HG02885 (cell line): Measurements from ENCODE around the gene MAST1.
"Not testable (repeated sequence)": the region's sequence is repeated elsewhere in the genome, so short reads cannot be mapped to it uniquely, and the experiment has no call there.

Experiments used
- ATAC-seq: cut with Tn5 transposase; IDR thresholded peaks from one replicate; pipeline ENCODE4 v1.9.1; 2021; ENCODE audit warnings: mild to moderate bottlenecking; ENCODE audit not compliant: unreplicated experiment, poor library complexity

MAST1 gene

DNA sequence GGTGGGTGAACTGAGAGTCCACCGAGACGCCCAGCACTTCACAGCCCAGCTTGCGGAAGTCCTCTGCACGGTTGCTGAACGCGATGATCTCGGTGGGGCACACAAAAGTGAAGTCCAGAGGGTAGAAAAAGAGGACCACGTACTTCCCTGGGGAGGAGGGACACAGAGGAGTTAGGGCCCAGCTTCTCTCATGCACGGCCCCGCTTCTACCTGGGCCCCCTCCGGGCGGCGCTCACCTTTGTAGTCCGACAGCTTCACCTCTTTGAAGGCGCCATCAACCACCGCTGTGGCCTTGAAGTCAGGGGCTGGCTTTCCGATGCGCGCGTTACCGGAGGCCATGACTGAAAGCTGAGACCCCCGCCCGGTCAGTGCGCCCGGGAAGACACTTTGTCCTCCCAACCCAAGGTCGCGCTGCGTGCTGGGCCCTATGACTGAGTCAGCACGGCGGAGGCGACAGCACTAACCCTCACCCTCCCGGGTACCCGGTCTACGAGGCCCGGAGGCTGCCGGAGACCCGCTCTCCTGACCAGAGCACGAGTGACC lies 37.3 kb upstream of the MAST1 start:
- no peak for ATAC-seq

DNA sequence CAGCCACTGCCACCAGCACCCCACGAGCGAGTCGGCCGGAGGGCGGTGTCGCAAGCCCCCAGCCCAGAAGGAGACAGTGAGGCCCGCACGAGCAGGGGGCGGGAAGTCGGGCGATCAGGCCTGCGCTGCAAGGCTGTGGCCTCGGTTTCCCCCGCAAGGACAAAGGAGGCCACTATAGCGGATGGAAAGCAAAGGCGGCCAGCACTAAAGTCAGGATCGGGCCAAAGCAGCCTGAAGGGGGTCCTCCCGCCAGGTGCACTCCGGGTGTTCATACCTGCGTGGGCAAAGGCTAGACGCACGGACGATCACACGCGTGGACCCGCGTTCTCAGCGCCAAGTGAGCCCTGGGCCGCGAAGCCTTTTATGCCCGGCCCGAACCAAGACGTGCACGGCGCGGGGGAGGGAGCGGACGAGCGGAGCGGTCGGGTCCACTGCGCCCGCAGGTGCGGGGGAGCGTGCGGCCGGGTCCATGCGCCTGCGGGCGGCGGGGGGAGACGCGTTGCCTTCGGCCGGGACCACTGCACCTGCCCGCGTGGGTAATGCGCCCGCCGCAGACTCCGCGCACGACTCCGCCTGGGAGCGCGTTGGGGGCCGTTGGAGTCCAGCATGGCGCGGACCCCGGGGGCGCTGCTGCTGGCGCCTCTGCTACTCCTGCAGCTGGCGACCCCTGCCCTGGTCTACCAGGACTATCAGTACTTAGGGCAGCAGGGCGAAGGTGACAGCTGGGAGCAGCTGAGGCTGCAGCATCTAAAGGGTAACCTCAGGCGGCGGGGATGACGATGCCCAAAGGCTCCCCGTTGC lies 36.6 kb upstream of the MAST1 start, which contains the start of the genes PRDX2 and THSD8:
TSS of gene PRDX2 (minus strand) at position 335 of the 801 bp plus-strand sequence. CDS start 539 bp downstream, outside the sequence.
TSS of gene THSD8 (plus strand) at position 604 of the 801 bp plus-strand sequence. CDS start at position 607, 3 bp downstream.
- ATAC-seq = peak; percentile 59

DNA sequence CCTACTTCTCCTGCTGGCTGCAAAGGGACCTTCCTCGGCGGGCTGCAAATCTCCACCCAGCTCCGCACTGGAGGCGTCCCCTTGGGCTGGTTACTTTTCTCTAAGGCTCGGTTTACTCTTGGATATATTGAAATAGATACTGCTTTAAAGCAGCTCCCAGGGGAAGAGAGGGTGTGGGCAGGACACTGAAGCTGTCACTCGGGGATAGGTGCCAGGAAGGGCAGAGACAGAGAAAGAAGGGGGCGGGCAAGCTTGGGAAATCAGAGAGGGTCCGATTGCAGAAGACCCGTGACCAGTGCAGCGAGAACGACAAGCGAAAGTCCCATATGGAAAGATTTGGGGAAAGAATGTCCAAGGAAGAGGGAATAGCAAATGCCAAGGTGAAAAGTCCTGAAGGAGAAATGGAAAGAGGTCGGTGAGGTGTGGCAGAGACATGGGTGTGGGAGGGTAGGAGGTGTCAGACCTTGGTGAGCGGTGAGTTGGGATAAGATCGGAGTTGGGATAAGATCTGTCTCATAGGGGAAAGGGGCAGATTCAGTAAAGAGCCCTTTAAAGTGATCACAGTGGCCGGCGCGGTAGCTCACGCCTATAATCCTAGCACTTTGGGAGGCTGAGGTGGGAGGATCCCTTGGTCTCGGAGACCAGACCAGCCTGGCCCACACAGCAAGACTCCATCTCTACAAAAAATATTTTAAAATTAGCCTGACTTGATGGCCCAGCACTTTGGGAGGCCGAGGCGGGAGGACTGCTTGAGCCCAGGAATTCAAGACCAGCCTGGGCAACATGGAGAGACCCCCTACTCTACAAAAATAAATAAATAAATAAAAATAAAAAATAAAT lies 35.8 kb upstream of the MAST1 start:
- no peak for ATAC-seq

DNA sequence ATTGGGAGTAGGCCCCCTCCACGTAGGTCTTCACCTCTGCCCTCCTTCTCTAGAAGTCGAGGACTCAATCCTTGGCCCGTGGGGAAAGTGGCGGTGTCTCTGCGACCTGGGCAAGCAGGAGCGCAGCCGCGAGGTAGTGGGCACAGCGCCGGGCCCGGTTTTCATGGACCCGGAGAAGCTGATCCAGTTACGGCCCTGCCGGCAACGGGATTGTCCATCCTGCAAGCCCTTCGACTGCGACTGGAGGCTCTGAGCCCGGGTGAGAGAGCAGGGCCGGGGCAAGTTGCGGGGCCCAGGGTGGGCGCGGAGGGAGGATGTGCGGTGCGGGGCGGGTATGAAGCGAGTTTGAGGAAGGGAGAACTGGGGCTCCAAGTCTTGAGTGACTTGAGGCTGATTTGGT lies 34.3 kb upstream of the MAST1 start:
- no peak for ATAC-seq

DNA sequence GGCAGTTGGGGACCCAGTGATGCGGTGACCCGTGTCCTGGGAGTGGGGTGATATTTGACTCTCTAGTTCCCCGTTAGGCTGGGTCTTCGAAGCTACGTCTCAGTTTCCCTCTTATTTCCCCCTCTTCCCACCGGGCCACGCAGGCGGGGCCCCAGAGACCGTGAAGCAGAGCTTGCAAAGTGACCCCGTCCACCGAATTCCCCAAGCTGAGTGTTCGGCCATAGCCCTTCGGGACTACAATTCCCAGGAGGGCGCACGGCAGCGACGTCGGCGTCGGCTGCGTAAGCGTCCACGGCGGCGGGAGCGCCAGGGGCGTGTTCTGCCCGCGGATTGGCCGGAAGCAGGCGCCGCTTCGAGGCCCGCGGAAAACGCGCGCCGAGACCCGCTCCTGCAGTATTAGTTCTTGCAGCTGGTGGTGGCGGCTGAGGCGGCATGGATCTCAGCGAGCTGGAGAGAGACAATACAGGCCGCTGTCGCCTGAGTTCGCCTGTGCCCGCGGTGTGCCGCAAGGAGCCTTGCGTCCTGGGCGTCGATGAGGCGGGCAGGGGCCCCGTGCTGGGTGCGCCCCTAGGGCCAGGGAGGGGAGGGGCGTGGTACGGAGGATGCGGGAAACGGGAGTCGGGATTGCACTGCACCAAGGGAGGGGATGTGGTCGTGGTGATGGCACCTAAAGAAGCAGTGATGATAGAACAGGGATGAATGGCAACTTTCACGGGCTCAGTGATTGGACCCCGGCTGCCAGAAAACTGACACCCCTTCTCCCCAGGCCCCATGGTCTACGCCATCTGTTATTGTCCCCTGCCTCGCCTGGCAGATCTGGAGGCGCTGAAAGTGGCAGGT lies 31.9 kb upstream of the MAST1 start, which contains the start of gene RNASEH2A:
TSS of gene RNASEH2A (plus strand) at position 343 of the 840 bp plus-strand sequence. CDS start at position 433, 90 bp downstream.
- ATAC-seq = peak; percentile 83

DNA sequence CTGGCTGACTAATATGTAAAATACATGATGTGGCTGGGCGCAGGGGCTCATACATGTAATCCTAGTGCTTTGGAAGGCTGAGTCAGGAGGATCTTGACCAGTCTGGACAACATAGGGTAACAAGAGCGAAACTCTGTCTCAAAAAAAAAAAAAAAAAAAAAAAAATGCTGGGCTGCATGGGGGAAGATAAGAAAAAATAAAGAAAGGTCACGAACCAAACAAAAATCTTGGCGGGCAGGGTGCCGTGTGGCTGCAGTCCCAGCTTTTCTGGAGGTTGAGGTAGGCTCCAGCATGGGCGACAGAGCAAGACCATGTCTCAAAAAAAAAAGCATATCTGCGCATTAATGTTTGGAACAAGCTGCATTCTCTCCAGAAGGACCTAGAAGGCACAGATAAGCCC lies 23.2 kb upstream of the MAST1 start:
- no peak for ATAC-seq

DNA sequence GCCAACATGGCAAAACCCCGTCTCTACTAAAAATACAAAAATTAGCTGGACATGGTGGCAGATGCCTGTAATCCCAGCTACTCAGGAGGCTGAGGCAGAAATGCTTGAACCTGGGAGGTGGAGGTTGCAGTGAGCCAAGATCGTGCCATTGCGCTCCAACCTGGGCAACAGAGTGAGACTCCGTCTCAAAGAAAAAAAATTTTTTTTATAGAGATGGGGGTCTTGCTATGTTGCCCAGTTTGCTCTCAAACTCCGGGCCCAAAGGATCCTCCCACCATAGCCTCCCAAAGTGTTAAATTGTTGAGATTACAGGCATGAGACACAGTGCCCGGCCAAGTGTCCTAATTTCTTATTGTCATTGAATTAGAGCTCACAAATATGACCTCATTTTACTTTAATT lies 21.1 kb upstream of the MAST1 start:
- not testable (repeated sequence) for ATAC-seq

DNA sequence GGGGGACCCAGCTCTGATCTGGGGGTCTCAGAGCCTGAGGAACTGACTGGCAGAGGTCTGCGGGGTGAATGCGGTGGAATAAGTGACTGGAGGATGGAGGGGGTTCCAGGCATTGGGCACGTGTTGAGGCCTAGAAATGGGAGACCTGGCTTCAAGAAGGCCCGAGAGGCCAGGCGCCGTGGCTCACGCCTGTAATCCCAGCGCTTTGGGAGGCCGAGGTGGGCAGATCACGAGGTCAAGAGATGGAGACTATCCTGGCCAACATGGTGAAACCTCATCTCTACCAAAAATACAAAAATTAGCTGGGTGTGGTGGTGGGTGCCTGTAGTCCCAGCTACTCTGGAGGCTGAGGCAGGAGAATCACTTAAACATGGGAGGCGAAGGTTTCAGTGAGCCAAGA lies 20.5 kb upstream of the MAST1 start:
- ATAC-seq = not testable (repeated sequence)

DNA sequence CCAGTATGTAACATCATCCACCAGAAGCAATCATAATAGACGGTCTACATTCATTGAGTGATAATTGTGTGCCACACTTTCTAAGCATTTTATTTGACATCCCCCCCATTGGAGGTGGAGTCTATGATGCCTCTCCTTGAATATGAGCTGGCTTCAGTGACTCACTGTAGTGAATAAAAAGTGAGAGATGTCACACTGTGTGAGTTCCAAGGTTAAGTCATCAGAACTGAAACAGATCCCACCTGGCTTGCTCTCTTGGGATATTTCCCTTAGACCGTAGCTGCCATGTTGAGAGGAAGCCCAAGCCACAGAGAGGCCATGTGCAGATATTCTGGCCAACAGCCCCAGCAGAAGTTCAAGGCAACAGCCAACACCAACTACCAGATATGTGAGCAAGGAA lies 16.6 kb upstream of the MAST1 start:
- ATAC-seq = no peak

DNA sequence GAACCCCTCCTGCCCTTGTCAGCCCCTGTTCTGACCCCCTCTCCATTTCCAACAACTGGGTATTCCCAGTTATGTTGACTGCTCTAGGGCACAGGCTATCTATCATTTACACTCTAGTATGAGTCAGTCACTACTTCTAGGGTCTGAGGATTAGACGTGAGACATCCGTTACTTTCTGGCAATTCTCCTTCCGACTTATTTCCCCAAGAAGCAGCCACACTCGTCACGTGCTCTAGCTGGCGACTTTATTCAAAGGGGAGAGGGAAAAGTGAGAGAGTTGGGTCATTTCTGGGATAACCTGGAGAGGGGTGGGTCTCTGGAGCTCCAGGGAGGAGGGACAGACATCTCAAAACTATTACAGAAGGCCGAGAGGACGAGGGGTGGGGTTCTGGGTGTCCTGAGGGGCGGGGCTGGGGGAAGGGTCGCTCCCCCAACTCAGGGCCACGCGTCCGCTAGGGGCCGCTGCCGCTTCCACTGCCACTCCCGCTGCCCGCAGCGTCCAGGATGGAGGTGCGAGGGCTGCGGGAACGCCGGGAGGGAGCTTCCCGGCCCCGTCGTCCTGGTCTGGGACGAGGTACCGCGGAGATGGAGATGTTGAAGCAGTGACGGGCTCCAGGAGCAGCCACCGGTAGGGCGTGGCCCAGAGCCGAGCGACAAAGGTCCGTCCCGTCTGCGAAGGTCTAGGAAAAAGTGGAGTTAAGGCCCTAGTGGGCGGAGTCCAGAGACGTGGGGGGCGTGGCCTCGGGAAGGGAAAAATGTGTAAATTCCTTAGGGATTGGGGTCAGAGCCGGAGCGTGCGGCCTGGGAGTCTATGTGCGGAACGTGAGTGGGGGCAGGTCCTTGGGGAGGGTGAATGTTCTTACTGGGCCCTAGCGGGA lies 12.8 kb upstream of the MAST1 start:
- ATAC-seq = no peak

DNA sequence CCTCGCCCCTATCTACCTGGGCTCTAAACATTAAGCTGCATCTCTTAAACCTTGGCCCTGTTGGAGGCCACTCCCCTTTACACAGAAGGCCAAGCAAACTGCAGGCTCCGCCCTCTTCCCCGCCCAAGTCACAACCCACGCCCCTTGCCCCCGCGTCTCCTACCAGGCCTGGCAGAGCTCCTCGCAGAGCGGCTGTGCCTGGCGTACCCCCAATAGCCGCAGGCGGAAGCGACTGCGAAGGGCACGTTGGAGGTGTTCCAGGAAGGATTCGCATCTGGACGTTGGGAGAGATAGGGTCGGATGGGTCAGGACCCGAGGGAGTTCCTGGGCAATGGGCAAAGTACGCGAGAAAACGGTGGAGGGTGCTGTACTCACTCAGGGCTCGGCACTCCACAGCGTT lies 9.8 kb upstream of the MAST1 start:
- no peak for ATAC-seq

DNA sequence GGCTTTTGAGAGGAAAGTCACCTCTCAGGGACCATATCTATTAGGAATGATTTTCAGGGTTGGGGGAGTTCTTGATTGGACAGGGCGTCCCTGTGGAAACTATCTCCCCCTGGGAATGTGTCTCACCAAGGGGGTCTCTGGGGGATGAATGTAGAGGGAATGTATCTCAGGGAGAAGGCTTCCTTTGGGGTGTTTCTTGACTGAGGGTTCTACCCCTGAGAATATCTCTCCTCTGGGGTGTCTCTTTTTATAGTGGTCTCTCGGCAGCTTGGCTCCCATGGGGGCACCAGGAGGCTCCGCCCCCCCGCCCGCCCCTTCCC lies 4.9 kb upstream of the MAST1 start:
- no peak for ATAC-seq

DNA sequence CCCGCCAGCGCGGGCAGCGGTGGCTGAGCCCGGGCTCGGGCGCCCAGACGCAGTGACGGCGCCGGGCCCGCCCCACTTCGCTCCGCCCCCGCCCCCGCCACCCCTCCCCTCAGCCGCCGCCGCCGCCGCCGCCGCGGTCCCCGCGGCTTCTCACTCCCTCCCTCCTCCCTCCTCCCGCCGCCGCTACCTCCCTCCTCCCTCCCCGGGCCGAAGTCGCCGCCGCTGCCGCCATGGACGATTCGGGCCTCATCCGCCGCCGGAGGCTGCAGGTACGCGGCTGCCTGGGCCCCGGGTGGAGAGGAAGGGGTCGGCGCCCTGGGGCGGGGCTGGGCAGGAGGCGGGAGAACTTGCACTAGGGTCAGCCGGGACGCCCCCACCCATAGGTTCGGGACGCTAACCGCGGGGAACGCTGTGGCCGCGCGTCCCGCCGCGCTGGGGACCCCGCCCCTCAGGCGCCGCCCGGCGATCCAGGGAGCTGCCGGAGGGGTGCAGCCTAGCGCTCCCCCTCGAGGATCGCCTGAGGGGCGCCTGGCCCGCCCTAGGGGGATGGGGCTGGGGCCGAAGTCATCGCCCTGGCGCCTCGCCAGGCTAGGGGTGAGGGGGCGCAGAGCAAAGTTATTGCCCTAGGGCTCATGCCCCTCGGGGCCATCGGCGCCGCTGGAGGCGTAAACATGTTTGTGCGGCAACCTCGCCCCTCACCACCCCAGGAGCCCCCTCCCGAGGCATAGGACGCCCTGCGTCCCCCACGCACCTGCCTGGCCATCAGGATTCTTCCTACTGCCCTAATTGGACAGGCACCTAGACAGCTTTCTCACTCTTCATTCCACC lies 4.4 kb upstream of the MAST1 start:
- no peak for ATAC-seq

DNA sequence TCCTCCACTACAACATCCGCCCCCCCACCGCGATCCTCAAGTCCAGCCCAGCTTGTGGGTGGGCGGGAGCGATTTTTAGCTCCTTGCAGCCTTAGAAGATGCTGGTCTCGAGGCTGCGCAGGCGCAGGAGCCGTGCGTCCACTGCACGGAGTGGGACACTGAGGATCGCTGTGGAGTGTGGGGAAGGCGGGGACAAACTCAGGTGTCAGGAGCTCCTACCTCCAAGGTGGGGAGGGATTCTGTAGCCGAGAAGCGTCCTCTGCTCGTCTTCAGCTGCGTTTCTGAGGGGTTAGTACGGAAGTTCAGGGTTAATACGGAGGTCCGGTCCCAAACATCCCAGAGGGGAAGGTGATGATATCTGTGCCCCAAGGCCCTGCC lies 3.8 kb upstream of the MAST1 start, which contains the start of gene RTBDN:
TSS of gene RTBDN (minus strand) at position 14 of the 378 bp plus-strand sequence. CDS start 4,600 bp downstream, outside the sequence.
- ATAC-seq = no peak

DNA sequence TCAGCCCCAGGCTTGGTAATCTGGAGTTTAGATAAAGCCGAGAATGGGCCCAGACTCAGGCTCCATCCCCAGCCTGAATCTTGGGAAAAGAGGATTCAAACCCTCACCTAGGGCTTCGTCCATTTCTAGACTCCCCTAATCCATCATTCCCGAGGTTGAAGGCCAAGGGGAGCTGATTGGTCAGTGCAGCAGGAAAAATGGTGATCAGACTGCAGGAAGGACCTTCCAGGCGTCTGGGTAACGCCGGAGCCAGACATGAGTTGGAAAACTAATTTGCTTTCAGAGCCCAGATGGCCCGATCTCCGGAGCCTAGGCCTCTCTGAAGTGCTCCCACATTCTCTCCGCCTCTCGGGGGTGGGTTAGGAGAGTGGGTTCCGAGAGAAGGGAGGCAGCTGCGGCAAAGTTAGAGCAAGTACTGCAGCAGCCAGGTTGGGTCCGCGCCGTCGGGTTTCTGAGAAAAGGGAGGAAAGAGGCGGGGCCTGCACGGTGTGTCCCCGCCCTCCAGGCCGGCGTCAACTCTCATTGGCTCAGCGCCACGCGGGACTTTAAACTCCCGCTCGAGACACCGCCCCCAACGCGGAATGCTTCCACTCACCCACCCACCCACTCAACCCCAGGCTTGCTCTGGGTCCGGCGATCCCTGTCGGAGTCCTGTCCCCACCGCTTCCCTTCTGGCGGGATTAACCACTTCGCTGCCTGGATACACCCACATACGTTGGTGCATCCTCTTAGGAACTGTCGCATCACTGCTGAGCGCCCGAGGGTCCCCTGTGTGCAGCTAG lies 3.1 kb upstream of the MAST1 start:
- no peak for ATAC-seq

DNA sequence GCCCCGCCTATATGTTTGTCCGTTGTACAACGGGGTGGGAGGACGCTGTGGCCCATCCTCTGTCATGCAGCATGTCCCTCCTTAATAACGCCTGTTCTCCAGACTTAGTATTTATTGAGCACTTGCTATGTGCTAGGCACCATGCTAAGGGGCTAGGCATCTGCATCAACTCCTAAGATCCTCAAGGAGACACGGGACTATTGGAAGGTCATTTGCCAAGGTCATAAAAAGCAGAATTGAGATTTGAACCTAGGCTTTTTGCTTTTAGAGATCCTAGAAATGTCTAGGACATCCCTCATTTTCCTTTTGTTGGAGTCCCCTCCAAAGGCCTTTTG lies 1.8 kb upstream of the MAST1 start:
- no peak for ATAC-seq

DNA sequence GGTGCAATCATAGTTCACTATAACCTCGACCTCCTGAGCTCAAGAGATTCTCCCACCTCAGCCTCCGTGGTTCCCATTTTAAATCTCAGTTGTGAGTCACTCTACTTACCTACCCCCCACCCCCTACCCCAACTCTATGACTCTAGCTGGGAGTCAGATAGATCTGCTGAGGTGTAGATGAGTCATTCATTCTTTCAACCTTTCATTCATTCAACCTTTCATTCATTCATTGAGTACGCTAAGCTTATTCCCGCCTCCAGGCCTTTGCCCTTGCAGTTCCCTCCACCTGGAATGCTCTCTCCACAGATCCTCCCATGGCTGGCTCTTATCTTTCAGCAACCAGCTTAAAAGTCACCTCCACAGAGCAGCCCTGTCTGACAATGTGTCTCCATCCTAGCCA lies 1.1 kb upstream of the MAST1 start:
- no peak for ATAC-seq
